Skeletal muscle tissue (tissue), 4 donors: ENCODE data around the gene RAB17. TPM values are rescaled to one million over a fixed set of nuclear protein-coding genes. Genes with fewer than 3 reads are reported as not detected.
A peak's percentile ranks its signal among the peaks of the same experiment; 100 is the strongest.

ENCODE experiments used
- H3K27ac ChIP-seq: one replicate; pipeline ENCODE4 v1.7.0; 2013; ENCODE audit warnings: mild to moderate bottlenecking, low read depth, low read length, inconsistent platforms
- H3K27me3 ChIP-seq, 3 donors: one replicate each; pipeline ENCODE4 v1.7.0; 2013; ENCODE audit warnings: low read length in 3 of 3; ENCODE audit not compliant: control insufficient read depth in 3 of 3, insufficient read depth in 3 of 3
- H3K36me3 ChIP-seq, 3 donors: one replicate each; pipeline ENCODE4 v1.7.0; 2013; ENCODE audit warnings: low read length in 3 of 3; ENCODE audit not compliant: control insufficient read depth in 3 of 3, insufficient read depth in 3 of 3
- H3K4me1 ChIP-seq, 3 donors: one replicate each; pipeline ENCODE4 v1.7.0; 2013; ENCODE audit warnings: low read length in 3 of 3, mild to moderate bottlenecking in 3 of 3; ENCODE audit not compliant: control insufficient read depth in 3 of 3, insufficient read depth in 3 of 3
- H3K4me3 ChIP-seq, 3 donors: one replicate each; pipeline ENCODE4 v1.7.0; 2013; ENCODE audit warnings: low read length in 3 of 3
- H3K9ac ChIP-seq, 3 donors: one replicate each; pipeline ENCODE4 v1.7.0; 2013; ENCODE audit warnings: low read length in 3 of 3, mild to moderate bottlenecking in 3 of 3, moderate library complexity in 2 of 3, low read depth in 1 of 3
- H3K9me3 ChIP-seq, 3 donors: one replicate each; pipeline ENCODE4 v1.7.0; 2013; ENCODE audit warnings: low read length in 3 of 3; ENCODE audit not compliant: control insufficient read depth in 3 of 3
- total RNA-seq: library from RNA; depleted of rRNA; stranded (reverse); fragments of >200 nt; gene quantifications from one replicate; pipeline ENCODE4 v1.2.3, GENCODE V29; 2014
- donor health status: Osteomylitis.

The RAB17 gene
- total RNA-seq, 1 donor from 2014 or later, result 1.0 TPM

DNA sequence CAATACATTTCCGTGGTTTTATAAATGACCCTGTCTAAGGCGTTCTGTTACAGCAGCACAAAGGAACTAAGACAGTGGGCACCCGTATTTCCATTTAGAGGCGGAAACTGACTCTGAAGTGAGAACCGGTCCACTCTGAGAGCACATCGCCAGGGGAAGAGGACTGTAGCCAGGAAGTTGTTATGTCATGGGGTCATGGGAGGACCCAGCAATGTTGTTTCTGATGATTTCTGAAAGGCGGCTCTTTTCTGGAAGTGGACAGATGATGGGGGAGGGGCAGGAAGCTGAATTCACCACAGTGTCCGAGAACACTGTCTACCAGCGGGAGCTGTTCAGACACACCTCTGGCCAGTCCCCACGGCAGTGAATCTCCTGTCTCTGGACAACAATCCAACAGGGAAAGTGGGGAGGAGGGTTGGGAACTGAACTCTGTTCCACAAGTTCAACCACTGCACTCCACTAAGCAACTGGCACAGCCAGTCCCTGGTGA, 34.7 kb upstream of the RAB17 start:
- Histone ChIP-seq H3K4me3 (peak overlapping the region in 1 of 3 donors; percentile 14), H3K4me1 (peaks cover 34 to 50% (median 39%) of the 10 kb centered on the region in 3 donors), H3K9ac (peak overlapping the region in 1 of 3 donors; percentile 33), H3K27me3 (no peaks in the 10 kb centered on the region), H3K36me3 (no peaks in the 10 kb centered on the region), H3K9me3 (no peaks in the 10 kb centered on the region), H3K27ac (peak overlapping the region; percentile 87)

DNA sequence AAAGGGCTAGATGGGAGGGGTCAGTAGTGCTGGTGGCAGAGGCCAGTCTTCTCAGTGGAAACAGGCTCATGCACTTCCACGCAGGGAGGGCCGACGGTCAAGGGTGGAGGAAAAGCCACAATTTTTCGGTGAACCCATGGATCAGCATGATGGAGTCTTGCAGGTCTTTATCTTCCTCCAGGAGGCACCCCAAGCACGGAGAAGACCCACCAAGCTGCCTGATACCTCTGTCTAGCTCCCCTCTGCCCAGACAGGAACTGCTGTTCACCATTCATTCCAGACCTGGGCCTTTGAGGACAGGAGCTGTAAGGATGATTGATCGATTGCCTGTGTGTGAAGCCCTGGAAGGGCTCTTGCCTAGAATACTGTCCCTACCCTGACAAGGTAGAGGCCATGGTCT, 34.0 kb upstream of the RAB17 start:
- Histone ChIP-seq H3K9ac (no peak overlapping the region), H3K4me3 (no peak overlapping the region), H3K4me1 (peaks cover 27 to 43% (median 32%) of the 10 kb centered on the region in 3 donors), H3K9me3 (no peaks in the 10 kb centered on the region), H3K27ac (peak overlapping the region; percentile 87), H3K36me3 (no peaks in the 10 kb centered on the region), H3K27me3 (no peaks in the 10 kb centered on the region)

DNA sequence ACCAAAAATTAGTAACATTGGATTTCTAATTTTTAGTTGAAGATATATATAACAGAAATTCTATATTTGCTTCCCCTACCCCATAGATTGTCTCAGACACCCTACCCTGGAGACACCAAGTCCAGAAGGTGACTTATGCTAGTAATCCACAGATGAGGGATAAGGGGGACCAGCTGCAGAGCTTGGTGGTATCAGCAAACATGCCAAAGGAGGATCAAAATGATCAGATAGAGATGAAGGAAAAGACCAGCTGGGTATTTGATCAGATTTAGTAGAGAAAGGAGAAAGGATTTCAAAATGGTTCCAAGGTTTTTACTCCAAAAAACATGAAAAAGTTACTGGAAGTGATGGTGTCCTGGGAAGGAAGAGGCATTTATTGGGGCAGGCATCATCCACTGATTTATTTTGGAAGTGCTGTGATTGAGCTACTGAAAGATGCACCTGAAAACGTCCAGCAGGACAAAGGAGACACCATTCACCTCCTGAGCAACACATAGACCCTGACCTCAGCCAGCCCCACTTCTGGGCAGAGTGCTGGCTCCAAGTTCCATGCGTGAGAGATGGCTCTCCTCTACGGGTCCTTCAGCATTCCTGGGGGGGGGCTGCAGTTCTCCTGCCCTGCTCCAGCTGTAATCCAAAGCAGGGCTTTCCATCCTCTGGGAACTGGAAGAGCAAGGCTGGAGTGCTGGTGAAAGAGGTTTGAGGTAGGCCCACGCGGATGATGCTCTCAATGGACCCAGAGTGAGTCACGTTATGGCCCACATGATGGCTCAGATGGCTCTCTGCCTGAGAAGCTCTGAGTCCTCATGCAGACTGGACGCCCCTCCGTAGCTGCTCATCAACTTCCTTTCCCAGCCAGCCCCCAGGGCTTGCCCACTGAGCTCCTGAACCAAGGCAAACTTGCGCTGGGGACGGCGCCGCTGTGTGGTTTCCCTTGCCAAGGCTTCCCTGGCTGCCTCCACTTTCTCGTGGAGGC, 33.2 kb upstream of the RAB17 start:
- peaks cover 20 to 35% (median 26%) of the 10 kb centered on the region in 3 donors for H3K4me1 ChIP-seq
- no peak overlapping the region for H3K4me3 ChIP-seq
- H3K9ac ChIP-seq, result no peak overlapping the region
- no peaks in the 10 kb centered on the region for H3K27me3 ChIP-seq
- no peaks in the 10 kb centered on the region for H3K9me3 ChIP-seq
- H3K36me3 ChIP-seq, result no peaks in the 10 kb centered on the region
- H3K27ac ChIP-seq, result no peak overlapping the region

DNA sequence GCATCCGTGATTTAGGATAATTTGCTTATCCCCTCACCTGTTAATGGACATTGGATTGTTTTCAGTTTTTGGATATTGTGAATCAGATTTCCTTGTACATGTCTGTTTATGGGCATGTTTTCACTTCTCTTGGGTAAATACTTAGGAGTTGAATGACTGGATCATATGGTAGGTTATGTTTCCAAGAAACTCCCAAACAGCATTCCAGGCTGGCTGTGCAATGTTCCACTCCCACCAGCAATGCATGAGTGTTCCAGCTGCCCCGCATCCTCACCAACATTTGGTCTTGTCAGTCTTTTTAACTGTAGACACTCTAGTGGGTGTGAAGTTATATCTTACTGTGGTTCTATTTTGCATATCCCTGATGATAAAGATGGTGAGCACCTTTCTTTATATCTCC, 27.9 kb upstream of the RAB17 start:
- Histone ChIP-seq H3K9me3 (no peaks in the 10 kb centered on the region), H3K4me3 (no peak overlapping the region), H3K27ac (no peak overlapping the region), H3K27me3 (no peaks in the 10 kb centered on the region), H3K4me1 (peaks cover 20 to 36% (median 35%) of the 10 kb centered on the region in 3 donors), H3K36me3 (no peaks in the 10 kb centered on the region), H3K9ac (no peak overlapping the region)

DNA sequence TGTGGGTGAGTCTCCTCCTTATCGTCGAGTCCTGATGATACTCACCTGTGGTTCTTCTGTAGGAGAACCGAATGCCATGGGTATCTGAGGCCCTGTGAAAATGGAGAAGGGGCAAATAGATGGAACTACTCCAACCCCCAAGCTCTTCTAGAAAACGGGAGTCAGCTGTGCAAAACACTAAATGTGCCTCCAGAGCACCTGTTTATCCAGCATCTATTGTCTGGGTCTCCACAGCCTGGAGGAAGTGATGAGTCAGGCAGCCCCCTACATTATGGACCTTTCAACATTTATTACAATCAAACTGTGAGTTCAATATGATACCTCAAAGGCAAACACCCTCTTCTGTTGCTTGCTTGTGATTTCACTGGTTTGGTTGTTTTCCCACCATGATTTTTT, 27.1 kb upstream of the RAB17 start:
- H3K36me3 ChIP-seq, result no peaks in the 10 kb centered on the region
- H3K9ac ChIP-seq, result no peak overlapping the region
- H3K4me1 ChIP-seq, result peaks cover 20 to 36% (median 35%) of the 10 kb centered on the region in 3 donors
- H3K27me3 ChIP-seq, result no peaks in the 10 kb centered on the region
- H3K9me3 ChIP-seq, result no peaks in the 10 kb centered on the region
- no peak overlapping the region for H3K4me3 ChIP-seq
- H3K27ac ChIP-seq, result peak overlapping the region; percentile 74

DNA sequence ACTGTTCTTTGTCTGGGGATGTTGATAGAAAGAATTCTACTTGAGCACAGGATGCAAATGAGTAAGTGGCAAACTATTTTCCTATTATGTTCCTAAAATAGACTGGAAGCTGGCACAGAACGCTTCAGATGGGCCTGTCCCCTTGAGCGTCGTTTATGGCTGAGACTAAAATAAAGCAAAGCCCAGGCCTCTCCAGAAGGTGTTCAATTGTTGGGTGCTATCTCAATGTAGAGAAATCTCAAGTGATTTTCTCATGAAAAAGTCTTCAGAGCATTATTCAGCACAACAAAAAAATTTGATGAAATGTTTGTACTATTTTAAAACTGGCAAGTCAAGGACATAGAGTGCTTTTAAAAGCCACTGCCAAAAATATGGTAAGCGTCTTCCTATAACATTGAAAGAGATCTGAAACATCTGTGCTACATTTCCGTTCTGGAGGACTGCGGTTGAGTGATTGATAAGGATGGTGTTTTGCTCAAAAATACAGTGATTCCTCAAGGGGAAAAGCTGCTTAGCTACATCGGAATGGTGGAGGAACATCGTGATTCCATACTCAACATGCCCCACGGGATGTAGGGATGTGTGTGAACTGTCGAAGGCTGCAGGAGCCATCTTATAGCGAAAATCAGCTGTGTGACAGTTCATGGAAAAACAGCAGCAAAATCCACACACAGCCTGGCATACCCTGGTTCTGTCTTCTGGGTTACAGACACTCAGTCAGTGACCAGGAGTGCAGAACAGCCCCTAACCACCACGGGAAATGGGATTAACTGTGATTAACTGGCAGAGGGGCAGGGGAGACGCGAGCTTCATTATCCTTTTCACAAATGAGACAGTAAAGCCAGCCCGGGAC, 26.4 kb upstream of the RAB17 start:
- no peak overlapping the region for H3K4me3 ChIP-seq
- no peaks in the 10 kb centered on the region for H3K36me3 ChIP-seq
- H3K9me3 ChIP-seq, result no peaks in the 10 kb centered on the region
- H3K4me1 ChIP-seq, result peaks cover 20 to 36% (median 35%) of the 10 kb centered on the region in 3 donors
- peak overlapping the region; percentile 74 for H3K27ac ChIP-seq
- H3K27me3 ChIP-seq, result no peaks in the 10 kb centered on the region
- peak overlapping the region in 2 of 3 donors; percentile 15 to 35 for H3K9ac ChIP-seq

DNA sequence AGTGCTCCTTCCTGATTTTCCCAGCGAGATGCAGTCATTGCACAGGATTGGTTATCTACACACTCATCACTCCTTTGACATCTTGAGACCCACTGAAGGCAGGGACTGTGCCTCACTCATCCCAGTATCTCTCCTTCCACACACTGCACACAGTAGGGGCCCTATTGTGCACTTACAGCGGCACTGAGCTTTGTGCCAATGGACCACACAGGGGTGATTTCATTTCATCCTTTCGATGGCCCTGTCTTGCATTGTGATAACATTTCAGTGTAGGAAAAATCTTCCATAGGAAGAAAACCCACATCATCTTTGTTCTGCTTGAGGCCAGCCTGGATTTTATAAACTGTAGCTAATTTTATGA, 25.8 kb upstream of the RAB17 start:
- Histone ChIP-seq H3K9ac (peak overlapping the region in 2 of 3 donors; percentile 15 to 40), H3K36me3 (no peaks in the 10 kb centered on the region), H3K4me1 (peaks cover 20 to 36% (median 35%) of the 10 kb centered on the region in 3 donors), H3K27me3 (no peaks in the 10 kb centered on the region), H3K27ac (peak overlapping the region; percentile 74), H3K4me3 (no peak overlapping the region), H3K9me3 (no peaks in the 10 kb centered on the region)

DNA sequence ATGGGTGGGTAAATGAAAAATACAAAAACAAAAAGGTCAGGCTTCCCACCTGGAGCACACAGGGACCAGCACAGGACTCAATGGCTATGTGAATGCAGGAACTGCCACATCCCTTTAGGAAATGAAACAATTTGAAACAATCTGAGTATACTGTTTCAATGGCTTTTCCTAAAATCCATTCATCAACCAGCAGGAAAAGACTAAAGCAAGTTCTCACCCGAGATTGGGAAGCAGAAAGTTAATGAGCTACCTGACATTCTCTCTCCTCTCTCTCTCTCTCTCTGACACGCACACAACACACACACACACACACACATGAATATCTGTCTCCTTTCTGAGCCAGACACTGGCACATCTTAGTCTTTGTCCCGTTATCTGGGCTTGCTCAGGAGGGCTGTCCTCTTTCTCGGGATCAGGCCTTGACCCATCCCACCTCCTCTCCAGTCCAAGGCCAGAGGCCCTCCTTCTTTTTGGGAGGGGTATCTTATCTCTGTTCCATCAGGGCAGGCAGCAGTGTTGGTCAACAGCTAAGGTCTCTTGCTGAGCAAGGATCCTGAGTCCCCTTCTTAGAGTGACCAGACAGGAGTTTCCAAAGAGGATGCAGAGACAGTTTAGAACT, 25.2 kb upstream of the RAB17 start:
- Histone ChIP-seq H3K27me3 (no peaks in the 10 kb centered on the region), H3K36me3 (no peaks in the 10 kb centered on the region), H3K9me3 (no peaks in the 10 kb centered on the region), H3K4me3 (no peak overlapping the region), H3K4me1 (peaks cover 20 to 36% (median 35%) of the 10 kb centered on the region in 3 donors), H3K9ac (no peak overlapping the region), H3K27ac (peak overlapping the region; percentile 74)

DNA sequence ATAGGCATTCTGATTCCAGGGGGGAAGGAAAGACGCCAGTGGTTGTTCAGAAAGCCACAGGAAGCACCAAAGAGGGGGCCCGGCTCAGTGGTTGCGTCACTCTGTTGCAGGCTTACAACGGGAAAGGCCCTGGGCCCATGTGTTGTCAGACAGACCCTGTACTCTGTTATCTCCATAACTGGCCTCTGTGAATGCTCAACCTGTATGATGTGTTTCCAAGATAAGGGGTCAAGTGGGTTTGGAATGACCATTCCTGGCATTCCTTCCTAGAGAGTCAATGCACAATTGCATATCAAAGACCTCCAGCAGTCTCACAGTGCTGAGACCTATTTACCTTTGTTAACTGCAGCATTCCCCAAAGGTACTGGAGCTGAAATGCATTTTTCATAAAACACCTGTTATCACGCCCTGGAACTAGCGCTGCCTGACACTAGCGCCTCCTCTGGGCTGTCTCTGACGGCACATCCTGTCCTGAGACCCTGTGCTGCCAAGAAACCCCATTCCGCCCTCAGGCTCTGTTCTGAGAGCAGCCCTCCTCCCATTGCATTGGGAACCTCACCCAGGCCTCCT, 23.7 kb upstream of the RAB17 start:
- no peak overlapping the region for H3K9ac ChIP-seq
- H3K27ac ChIP-seq, result no peak overlapping the region
- no peaks in the 10 kb centered on the region for H3K9me3 ChIP-seq
- H3K36me3 ChIP-seq, result no peaks in the 10 kb centered on the region
- H3K4me3 ChIP-seq, result no peak overlapping the region
- no peaks in the 10 kb centered on the region for H3K27me3 ChIP-seq
- peaks cover 20 to 36% (median 35%) of the 10 kb centered on the region in 3 donors for H3K4me1 ChIP-seq
